HCT116 (cell line): ENCODE results near the gene PBX1. TPM values are rescaled to one million over a fixed set of nuclear protein-coding genes. Genes with fewer than 3 reads are reported as not detected.

Source experiments
- ATAC-seq: fragments of 200-7000 bp; cut with Tn5 transposase; 2 replicates; pipeline ENCODE4 v1.9.1; 2020; ENCODE audit warnings: mild to moderate bottlenecking, moderate library complexity
- BruUV-seq: library from RNA; stranded (reverse); fragments of 400-500 nt; replicated peaks from 2 replicates; lab custom pipeline; 2021; lab: Mats Ljungman, UMichigan
- CTCF ChIA-PET: fragments of 300-600 bp; sonication (Branson Sonifier 250); formaldehyde crosslinking; loops from one replicate; lab custom pipeline; 2021; ENCODE audit warnings: antibody characterized with exemption; lab: Charles Lee
- POLR2A ChIA-PET: fragments of 300-600, 350-600 bp; sonication (Branson Sonifier 250); formaldehyde crosslinking; loops from one replicate; lab custom pipeline; 2021; ENCODE audit warnings: antibody characterized with exemption; lab: Charles Lee
- RAD21 ChIA-PET, 2 experiments: fragments of 300-600 bp; sonication (Branson Sonifier 250); formaldehyde crosslinking; loops; one replicate each; lab custom pipeline; 2023; ENCODE audit warnings: low total read pairs in 2 of 2; ENCODE audit not compliant: uncharacterized antibody in 2 of 2, unreplicated experiment in 2 of 2, low non-redundant PET in 1 of 2; lab: Charles Lee
- DNase-seq: peaks from one replicate; pipeline ENCODE4 v3.0.0-alpha.2; 2010; ENCODE audit warnings: low read depth, low spot score
- H2AFZ ChIP-seq: fragments of 200-600 bp; shearing (Covaris generic), sonication (generic); 2 replicates; pipeline ENCODE4 v1.6.1; 2017; ENCODE audit warnings: low read depth, mixed run types, mixed read lengths, antibody characterized with exemption, low read length; ENCODE audit not compliant: poor library complexity, severe bottlenecking
- H3K27ac ChIP-seq: 2 replicates; pipeline ENCODE4 v1.5.1; 2012; ENCODE audit warnings: low read depth, low read length
- H3K27me3 ChIP-seq: fragments of 200-600 bp; sonication (generic); 2 replicates; pipeline ENCODE4 v1.6.1; 2016; ENCODE audit warnings: mixed run types, low read length, mixed read lengths; ENCODE audit not compliant: insufficient read depth
- H3K36me3 ChIP-seq, 2 experiments: fragments of 200-500 bp in 1 of 2; fragments of 200-600 bp in 1 of 2; sonication (Bioruptor generic) in 1 of 2; sonication (generic) in 1 of 2; 2 replicates each; pipeline versions ENCODE4 v1.5.1 to v1.6.1; 2014 to 2016; ENCODE audit warnings: low read length in 2 of 2, inconsistent platforms in 1 of 2, mixed read lengths in 1 of 2, mixed run types in 1 of 2; ENCODE audit not compliant: insufficient read depth in 2 of 2, control insufficient read depth in 1 of 2
- H3K4me1 ChIP-seq, 2 experiments: fragments of 200-600 bp in 1 of 2; sonication (generic) in 1 of 2; 2 replicates each; pipeline versions ENCODE4 v1.5.1 to v1.6.1; 2012 to 2017; ENCODE audit warnings: low read length in 2 of 2, inconsistent platforms in 1 of 2, mild to moderate bottlenecking in 1 of 2, mixed read lengths in 1 of 2, mixed run types in 1 of 2, moderate library complexity in 1 of 2; ENCODE audit not compliant: insufficient read depth in 2 of 2, control insufficient read depth in 1 of 2
- H3K4me2 ChIP-seq: fragments of 200-600 bp; sonication (generic); 2 replicates; pipeline ENCODE4 v1.6.1; 2017; ENCODE audit warnings: mixed run types, low read length, mixed read lengths
- H3K4me3 ChIP-seq, 2 experiments: fragments of 200-600 bp in 1 of 2; sonication (generic) in 1 of 2; replicated peaks in 1 of 2; 2 replicates each; pipeline ENCODE4 v1.5.1; 2011 to 2016; ENCODE audit warnings: low read length in 2 of 2, control low read depth in 1 of 2, low read depth in 1 of 2, mild to moderate bottlenecking in 1 of 2, mixed read lengths in 1 of 2, mixed run types in 1 of 2
- H3K79me2 ChIP-seq: fragments of 200-600 bp; sonication (generic); 2 replicates; pipeline ENCODE4 v1.6.1; 2017; ENCODE audit warnings: mild to moderate bottlenecking, mixed run types, low read length, moderate library complexity, mixed read lengths; ENCODE audit not compliant: insufficient read depth
- H3K9ac ChIP-seq: fragments of 200-600 bp; sonication (generic); 2 replicates; pipeline ENCODE4 v1.6.1; 2016; ENCODE audit warnings: low read length, mixed read lengths
- H3K9me2 ChIP-seq: fragments of 200-600 bp; sonication (generic), shearing (Covaris generic); 2 replicates; pipeline ENCODE4 v1.6.1; 2017; ENCODE audit warnings: mixed run types, mild to moderate bottlenecking, moderate library complexity; ENCODE audit not compliant: insufficient read depth
- H3K9me3 ChIP-seq, 2 experiments: fragments of 200-500 bp in 1 of 2; fragments of 200-600 bp in 1 of 2; sonication (Bioruptor generic) in 1 of 2; sonication (generic) in 1 of 2; 2 replicates each; pipeline ENCODE4 v1.6.1; 2014 to 2017; ENCODE audit warnings: low read length in 2 of 2, mixed read lengths in 2 of 2, inconsistent platforms in 1 of 2, low read depth in 1 of 2, mild to moderate bottlenecking in 1 of 2, mixed run types in 1 of 2, moderate library complexity in 1 of 2; ENCODE audit not compliant: control insufficient read depth in 1 of 2, insufficient read depth in 1 of 2
- H4K20me1 ChIP-seq: fragments of 200-600 bp; sonication (generic), shearing (Covaris generic); 2 replicates; pipeline ENCODE4 v1.6.1; 2017; ENCODE audit warnings: mixed run types, mild to moderate bottlenecking, moderate library complexity; ENCODE audit not compliant: insufficient read depth
- CBX3 ChIP-seq: IDR thresholded peaks from 2 replicates; pipeline ENCODE4 v1.6.1; 2012; ENCODE audit warnings: low read depth
- CEBPB ChIP-seq: IDR thresholded peaks from 2 replicates; pipeline ENCODE4 v1.6.1; 2012; ENCODE audit warnings: low read depth
- ELF1 ChIP-seq: IDR thresholded peaks from 2 replicates; pipeline ENCODE4 v1.6.1; 2012; ENCODE audit warnings: low read depth, borderline replicate concordance
- FOSL1 ChIP-seq: IDR thresholded peaks from 2 replicates; pipeline ENCODE4 v1.6.1; 2012; ENCODE audit warnings: low read depth
- JUND ChIP-seq: IDR thresholded peaks from 2 replicates; pipeline ENCODE4 v1.6.1; 2012
- TCF7L2 ChIP-seq: IDR thresholded peaks from 2 replicates; pipeline ENCODE4 v1.7.0; 2011; ENCODE audit warnings: borderline replicate concordance, inconsistent platforms; ENCODE audit not compliant: insufficient read depth, insufficient read length; ENCODE audit errors: extremely low read depth
- YY1 ChIP-seq: IDR thresholded peaks from 2 replicates; pipeline ENCODE4 v1.6.1; 2011; ENCODE audit warnings: low read length, low read depth, moderate library complexity, mild to moderate bottlenecking; ENCODE audit not compliant: insufficient replicate concordance; ENCODE audit errors: extremely low read depth
- intact Hi-C: fragments of 100-400 bp; cut with micrococcal nuclease; formaldehyde crosslinking; loops from 2 replicates; pipeline ENCODE4 v1.10.0; 2022
- total RNA-seq: library from RNA; stranded (reverse); gene quantifications from one replicate; pipeline ENCODE4 v1.2.1, GENCODE V29; 2021; ENCODE audit not compliant: unreplicated experiment
- TF ChIP-seq, protein P1 (sequence below): IDR thresholded peaks from 2 replicates; pipeline ENCODE4 v1.6.1; 2012
- TF ChIP-seq, protein P2 (sequence below): IDR thresholded peaks from 2 replicates; pipeline ENCODE4 v1.6.1; 2012; ENCODE audit warnings: low read depth

Gene PBX1
- total RNA-seq, 1 experiment from 2014 or later = 29.6 TPM

DNA sequence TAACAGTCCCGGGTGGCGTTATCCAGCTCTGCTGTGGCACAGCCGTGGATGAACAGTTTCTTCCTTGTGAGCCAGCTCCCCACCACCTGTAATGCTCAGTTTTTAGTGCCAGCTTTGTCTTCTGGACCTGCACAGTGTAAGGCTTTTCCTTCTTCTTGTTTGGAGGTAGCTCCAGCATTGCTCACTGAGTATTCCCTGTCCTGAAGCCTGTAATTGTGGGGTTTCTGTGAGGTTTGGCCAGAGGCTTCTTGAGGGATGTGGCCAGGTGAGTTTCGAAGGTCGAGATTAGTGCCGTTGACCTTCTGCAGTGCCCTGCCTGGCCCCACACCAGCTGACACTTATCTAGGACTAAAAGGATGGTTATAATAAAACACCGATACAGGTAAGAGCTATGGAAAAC, 75.0 kb downstream of the PBX1 start:
- ATAC-seq = no peak
- CTCF ChIA-PET = interaction anchor here (0.8 kb wide), 1 partner anchor 30 kb away, joined by 3 read pairs; no protein-coding TSS in a partner anchor
- no peak for DNase-seq
- Histone ChIP-seq H3K4me3 (no peak overlapping the region), H3K9ac (no peak overlapping the region), H3K4me1 (peaks cover 38 to 44% of the 10 kb centered on the region in 2 experiments), H3K9me3 (no peaks in the 10 kb centered on the region), H2AFZ (no peak overlapping the region), H3K4me2 (no peak overlapping the region), H3K36me3 (no peaks in the 10 kb centered on the region), H3K27me3 (no peaks in the 10 kb centered on the region), H3K79me2 (no peaks in the 10 kb centered on the region), H4K20me1 (no peaks in the 10 kb centered on the region), H3K27ac (no peak overlapping the region), H3K9me2 (no peaks in the 10 kb centered on the region)
- TF ChIP-seq ELF1 (no peak), TCF7L2 (no peak), YY1 (no peak), JUND (no peak), CEBPB (no peak), CBX3 (no peak), FOSL1 (no peak)
- TF ChIP-seq, protein P1, sequence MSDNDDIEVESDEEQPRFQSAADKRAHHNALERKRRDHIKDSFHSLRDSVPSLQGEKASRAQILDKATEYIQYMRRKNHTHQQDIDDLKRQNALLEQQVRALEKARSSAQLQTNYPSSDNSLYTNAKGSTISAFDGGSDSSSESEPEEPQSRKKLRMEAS = no peak
- TF ChIP-seq, protein P2, sequence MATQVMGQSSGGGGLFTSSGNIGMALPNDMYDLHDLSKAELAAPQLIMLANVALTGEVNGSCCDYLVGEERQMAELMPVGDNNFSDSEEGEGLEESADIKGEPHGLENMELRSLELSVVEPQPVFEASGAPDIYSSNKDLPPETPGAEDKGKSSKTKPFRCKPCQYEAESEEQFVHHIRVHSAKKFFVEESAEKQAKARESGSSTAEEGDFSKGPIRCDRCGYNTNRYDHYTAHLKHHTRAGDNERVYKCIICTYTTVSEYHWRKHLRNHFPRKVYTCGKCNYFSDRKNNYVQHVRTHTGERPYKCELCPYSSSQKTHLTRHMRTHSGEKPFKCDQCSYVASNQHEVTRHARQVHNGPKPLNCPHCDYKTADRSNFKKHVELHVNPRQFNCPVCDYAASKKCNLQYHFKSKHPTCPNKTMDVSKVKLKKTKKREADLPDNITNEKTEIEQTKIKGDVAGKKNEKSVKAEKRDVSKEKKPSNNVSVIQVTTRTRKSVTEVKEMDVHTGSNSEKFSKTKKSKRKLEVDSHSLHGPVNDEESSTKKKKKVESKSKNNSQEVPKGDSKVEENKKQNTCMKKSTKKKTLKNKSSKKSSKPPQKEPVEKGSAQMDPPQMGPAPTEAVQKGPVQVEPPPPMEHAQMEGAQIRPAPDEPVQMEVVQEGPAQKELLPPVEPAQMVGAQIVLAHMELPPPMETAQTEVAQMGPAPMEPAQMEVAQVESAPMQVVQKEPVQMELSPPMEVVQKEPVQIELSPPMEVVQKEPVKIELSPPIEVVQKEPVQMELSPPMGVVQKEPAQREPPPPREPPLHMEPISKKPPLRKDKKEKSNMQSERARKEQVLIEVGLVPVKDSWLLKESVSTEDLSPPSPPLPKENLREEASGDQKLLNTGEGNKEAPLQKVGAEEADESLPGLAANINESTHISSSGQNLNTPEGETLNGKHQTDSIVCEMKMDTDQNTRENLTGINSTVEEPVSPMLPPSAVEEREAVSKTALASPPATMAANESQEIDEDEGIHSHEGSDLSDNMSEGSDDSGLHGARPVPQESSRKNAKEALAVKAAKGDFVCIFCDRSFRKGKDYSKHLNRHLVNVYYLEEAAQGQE = no peak
- intact Hi-C loops = no loop called here
- BruUV-seq = no TSS peak
- POLR2A ChIA-PET = no interaction called here
- RAD21 ChIA-PET = no interaction called here
